Germinal center (tissue), 1 donor: ENCODE measurements around the gene CCDC126.
"Not testable (repeated sequence)": the region's sequence is repeated elsewhere in the genome, so short reads cannot be mapped to it uniquely, and the experiment has no call there.

Source experiments
- DNase-seq: peaks from one replicate; pipeline ENCODE4 v3.0.0; 2012; ENCODE audit warnings: mixed read lengths, low spot score

The CCDC126 gene, protein sequence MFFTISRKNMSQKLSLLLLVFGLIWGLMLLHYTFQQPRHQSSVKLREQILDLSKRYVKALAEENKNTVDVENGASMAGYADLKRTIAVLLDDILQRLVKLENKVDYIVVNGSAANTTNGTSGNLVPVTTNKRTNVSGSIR

DNA sequence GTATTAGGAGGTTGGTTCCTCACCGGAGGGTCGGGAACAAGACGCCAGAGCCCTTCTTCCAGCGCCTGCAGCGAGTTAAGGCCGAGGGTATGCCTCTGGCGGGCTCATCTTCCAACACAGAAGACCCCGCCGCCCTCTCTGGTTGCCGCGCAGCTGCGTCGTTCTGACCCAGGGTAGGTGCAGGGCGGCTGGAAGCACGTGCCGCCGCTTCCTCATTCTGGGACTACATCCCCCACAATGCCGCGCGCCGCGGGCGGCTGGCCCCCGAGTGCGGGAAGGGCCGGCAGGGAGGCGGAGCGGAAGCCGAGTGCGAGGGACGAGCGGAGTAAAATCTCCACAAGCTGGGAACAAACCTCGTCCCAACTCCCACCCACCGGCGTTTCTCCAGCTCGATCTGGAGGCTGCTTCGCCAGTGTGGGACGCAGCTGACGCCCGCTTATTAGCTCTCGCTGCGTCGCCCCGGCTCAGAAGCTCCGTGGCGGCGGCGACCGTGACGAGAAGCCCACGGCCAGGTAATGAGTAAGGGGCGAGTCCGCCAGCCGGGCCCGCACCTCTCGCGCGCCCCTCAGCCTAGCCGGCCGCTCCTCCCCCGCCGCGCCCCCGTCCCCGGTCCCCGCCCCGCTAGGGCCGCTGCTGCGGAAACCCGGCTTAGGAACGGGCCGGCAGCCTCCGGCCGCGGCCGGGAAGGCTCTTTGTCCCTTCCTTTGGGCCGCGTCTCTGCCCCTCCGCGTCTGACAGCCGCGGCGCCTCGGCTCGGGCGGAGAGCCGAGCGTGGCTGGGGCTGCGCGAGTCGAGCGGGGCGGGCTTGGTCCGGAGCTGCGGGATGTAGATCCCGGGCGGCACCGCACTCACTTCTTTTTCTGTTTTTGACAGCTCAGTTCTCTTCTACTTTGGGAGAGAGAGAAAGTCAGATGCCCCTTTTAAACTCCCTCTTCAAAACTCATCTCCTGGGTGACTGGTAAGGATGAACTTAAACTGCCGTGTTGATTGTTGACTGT is at the start of gene CCDC126:
CCDC126 (plus strand) TSS at position 289 of the 998 bp plus-strand sequence. CDS start 13,934 bp downstream, outside the sequence.
- peak; percentile 89 for DNase-seq

DNA sequence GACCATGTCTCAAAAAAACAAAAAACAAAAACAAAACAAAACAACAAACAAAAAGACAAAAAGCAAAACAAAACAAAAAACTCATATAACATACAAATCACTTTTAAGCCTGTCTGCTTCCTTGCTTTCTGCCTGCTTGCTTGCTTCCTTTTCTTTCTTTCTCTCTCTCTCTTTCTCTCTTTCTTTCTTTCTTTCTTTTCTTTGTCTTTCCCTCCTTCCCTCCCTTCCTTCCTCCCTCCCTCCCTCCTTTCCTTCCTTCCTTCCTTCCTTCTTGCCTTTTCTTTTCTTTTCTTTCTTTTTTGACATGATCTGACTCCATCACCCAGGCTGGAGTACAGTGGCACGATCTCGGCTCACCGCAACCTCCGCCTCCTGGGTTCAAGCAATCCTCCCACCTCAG is 49.5 kb upstream of the CCDC126 start:
- no peak for DNase-seq

DNA sequence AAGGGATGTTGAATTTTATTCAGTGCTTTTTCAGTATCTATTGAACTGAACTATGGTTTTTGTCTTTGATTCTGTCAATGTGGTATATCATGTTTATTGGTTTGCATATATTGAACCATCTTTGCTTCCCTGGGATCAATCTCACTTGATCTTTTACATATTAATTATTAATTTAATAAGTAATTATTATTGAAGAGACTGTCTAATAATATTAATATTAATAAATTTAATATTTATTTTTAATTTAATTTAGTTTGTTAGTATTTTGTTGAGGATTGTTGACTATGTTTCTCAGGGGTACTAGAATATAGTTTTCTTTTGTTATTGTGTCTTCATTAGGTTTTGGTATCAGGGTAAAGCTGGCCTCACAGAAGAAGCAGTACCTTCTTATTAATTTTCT is 38.9 kb upstream of the CCDC126 start:
- no peak for DNase-seq

DNA sequence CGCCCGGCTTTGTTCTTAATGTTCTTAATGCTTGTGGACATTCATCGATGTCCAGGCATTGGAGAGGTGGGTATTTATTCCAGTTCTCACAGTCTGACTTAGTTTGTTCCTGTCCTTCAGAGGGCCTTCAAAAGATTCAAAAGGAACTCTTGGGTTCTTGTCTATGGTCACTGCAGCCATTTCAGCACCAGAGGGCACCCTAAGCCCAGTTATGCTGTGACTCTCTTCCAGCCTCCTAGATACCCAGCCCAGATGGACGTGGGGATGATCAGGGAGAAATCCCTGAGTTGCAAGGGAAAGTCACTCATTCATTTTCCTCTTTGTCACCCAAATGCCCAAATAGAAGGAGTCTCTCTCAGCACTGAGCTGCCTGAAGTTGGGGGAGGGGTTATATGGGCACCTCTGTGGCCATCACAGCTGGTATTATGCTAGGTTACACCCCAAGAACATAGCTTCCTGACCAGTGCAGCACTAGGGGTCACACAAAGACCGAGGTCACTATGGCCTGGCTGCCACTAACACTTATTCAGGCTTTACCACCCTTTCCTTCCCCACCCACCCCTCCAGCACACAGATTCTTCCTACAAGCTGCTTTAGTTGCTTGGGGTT is 26.5 kb upstream of the CCDC126 start:
- peak; percentile 74 for DNase-seq

DNA sequence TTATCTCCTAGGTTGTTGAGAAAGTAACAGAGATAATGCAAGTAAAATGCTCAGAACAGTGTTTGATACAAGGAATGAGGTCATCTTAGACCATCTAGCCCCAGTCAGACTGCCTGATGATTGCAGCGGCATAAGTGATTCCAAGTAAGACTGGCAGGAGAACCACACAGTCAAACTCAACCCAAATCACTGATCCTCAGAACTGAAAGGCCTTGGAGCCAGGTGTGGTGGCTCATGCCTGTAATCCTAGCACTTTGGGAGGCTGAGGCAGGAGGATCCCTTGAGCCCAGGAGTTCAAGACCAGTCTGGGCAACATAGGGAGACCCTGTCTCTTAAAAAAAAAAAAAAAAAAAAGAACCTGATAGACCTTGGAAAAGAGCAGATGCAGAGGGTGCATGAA is 15.2 kb upstream of the CCDC126 start:
- DNase-seq: not testable (repeated sequence)

DNA sequence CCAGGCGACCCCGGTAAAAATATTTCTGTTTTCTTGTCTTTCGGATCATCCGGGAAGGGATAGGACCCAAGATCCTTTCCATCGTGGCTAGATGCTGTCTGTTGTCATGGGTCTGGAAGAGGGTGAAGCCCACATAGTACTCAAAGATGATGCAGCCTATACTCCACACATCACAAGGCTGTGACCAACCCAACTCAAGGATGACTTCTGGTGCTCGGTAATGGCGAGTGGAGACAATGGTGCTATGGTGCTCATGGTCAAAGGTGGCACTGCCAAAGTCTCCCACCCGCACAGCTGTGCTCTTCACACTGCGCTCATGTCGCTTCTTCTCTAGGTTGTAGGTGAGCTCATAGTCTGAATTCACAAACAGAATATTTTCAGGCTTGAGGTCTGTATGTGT is 11.9 kb upstream of the CCDC126 start:
- not testable (repeated sequence) for DNase-seq

DNA sequence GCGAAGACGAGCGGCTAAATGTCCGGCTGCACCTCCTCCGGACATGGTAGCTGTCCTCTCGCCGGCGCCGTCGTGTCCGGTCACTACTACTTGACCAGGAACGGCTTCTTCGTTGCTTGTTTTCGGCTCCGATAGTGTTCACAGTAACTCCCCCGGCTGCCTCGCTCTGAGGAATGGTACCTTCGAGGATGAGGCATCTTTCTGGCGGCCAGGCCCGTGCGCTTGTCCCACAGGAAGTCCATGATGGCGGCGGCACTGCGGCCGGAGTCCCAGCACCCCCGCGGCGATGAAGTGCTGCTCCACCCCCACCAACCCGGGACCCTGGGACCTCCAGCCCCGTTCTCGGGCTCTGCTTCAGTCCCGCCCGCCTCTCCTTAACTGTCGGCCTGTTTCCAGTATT is 11.0 kb upstream of the CCDC126 start:
- no peak for DNase-seq

DNA sequence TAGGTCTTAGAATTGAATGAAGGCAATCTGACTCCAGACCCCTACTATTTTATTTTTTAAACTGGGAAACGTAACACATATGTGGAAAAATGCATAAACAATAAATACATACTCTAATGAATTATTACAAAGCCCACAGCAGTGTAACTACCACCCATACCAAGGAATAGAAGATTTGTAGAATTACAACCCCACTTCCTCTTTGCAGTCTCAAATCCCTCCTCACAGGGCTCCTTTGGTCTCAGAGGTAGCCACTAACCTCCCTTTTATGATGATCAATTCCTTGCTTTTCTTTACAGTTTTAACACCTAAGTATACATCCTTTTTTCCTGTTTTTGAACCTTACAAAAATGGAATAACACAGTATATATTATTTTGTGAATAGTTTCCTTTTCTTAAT is 6.7 kb upstream of the CCDC126 start:
- no peak for DNase-seq

DNA sequence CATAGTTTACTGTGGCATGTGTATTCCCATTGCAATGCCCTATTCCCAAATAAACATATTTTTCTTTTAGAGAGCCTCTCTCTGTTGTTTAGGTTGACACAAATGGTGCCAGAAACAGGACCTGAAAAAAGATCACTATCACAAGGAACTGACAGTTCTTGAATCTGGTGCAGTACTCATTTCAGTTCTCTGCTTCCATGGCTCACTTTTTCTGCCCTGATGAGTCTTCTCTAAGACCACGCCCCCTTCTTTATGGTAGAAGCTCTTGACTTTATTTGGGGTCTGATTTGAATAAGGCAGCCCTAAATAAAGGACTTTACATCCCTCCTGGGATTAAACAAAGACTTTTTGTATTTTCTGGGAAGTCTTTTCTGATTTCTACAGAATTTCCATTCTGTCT is 3.5 kb upstream of the CCDC126 start:
- peak; percentile 52 for DNase-seq

DNA sequence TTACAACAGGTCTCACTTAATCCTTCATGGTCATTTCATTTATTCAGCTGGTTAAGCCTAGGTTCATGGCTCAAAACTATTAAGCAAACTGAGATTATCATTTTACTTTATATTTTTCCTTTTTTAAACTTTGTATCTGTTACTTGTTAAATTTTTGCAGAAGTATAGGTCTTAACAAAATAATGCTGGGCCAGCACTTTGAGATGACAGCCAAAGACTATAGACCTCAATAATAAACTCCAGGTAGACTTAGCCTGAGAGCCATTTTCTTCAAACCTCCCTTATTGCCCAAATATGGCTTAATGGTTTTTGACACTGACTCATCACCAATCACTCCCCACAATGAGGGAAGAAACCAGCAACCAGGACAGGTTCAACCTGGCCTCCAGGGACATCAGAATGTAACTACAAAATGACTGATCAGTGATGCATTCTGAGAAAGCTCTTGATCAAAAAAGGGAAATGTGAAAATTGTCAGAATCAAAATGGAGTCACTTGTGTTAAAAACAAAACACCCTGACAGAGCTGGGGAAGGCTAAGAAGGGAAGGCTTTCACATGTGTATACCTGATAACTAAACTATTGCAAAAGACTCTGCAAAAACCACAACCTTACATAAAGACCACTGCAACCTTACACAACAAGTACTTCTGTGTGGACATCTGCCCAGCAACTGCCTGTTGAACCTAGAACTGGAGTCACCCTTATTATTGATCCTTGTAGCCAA is 2.1 kb upstream of the CCDC126 start:
- peak; percentile 70 for DNase-seq

DNA sequence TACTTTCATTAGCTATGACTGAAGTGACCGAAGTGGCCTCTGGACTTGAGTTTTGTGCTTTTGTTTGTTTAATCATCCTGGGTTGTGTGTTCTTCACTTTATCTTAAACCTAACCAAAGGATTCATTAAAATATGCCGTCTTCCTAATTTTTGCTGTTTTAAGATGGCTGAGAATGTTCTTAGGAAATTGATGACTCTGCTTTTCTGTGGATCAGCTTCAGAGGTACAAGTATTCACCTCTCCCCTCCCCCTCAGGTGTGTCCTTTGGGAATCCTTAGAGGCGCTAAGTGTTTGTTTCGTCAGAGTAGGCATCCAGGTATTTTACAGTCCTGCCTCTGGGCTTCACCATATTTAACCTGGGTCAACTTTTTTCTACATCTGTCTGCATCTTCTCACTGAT is 1.1 kb downstream of the CCDC126 start:
- no peak for DNase-seq

DNA sequence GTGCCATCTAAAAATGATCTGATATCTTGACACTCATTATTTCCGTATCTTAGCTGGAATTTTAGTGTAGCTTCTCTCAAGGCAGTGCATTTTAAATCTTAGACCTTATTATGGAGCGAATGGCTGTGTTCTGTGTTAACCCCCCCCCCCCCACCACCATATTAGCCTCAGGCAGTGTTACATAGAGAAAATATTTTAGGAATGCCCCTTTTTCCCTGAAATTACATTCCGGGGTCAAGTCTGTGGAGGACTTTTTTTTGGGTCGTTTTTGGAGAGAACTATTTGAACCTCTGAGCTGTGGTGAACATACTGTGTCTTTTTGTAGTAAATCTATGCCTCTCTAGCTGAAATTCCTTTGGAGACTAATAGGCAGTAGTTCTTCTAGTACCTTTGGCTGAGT is 3.1 kb downstream of the CCDC126 start:
- no peak for DNase-seq

DNA sequence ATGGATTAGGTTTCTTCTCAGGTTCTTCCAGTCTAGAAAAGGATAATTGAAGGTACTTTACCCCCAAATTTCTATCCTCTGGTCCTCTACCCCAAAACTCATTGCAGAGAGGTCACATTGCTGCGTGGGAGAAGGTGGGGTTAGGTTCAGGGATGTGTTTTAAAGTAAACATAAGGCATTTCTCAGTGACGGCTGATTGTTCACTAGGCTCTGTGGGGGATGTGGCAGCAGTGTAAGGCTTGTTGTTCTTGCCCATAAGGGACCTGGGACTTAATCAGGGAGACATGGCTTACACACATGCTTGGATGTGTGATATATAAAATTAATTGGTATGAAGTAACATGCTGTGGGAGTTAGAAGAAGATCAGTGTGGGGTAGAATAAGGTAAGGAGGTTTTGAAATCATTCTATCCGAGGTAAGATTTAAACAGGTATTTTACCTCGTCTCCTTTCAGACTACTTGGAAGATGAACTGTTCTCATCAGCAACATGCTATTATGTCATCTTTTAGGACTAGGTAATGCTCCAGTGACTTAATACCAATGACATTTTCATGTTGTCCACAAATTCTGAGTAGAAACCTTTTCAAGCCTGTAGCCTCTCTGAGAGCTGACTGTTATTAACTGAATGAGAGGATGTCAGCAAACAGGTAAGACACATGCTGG is 6.6 kb downstream of the CCDC126 start:
- no peak for DNase-seq

DNA sequence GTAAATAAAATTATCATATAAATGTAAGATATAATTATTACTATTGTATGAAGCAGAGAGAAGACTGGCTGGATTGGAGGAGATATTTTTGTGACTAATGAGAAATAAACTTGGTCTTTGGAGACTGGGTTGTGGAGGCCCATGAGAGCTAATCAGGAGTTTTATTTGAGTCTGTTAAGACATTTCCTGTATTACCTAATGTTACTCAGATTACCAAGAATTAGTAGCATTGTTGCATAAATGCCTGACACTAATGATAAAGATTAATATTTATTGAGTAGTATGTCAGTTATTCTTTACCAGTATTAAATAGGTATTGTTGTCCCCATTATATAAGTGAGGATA is 7.1 kb downstream of the CCDC126 start:
- no peak for DNase-seq

DNA sequence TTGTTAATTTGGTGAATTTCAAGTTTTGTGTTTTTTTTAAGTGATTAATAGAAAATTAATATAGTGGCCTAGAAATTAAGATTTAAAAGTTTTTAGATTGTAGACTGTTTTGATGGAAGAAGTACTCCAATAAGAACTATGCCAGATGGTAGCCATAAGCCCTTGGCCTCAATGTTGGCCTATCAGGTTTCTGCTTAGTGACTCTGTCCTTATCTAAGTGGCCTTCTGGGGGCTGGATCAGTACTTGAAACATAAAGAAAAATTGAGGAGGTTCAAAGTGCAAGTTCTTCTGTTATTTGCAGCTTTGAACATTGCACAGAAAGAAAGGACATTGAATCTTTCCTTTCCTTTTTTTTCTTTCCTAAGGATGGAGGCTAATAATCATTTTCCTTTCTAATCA is 9.9 kb downstream of the CCDC126 start:
- no peak for DNase-seq

DNA sequence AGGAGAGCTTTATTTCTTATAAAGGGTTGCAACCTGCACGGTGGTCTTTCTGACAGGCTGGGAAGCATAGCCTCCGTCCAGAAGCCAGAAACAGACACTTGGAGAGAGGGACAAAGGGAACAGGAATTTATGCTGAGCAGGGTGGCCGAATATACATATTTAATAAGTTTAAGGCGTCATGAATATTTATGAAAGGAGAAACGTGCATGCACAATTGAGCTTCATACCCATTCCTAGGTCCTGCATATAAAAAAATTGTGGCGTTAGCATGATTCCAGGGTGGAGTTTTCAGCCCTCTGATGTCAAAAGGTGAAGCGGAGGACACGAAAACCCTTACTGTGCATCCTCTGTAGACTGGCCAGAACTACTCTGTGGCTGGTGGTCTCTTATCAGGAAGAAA is 10.7 kb downstream of the CCDC126 start:
- no peak for DNase-seq

DNA sequence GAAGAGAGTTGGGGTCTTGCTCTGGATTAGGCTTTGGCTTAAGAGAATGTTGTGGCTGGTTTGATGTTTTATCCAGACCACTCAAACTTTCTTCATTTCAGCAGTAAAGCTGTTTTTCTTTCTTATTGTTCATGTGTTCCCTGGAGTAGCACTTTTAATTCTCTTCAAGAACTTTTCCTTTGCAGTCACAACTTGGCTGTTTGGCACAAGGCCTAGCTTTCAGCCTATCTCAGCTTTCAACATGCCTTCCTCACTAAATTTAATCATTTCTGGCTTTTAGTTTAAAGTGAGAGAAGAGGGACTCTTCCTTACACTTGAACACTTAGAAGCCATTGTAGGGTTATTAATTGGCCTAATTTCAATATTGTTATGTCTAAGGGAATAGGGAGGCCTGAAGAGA is 18.1 kb downstream of the CCDC126 start:
- DNase-seq: no peak

DNA sequence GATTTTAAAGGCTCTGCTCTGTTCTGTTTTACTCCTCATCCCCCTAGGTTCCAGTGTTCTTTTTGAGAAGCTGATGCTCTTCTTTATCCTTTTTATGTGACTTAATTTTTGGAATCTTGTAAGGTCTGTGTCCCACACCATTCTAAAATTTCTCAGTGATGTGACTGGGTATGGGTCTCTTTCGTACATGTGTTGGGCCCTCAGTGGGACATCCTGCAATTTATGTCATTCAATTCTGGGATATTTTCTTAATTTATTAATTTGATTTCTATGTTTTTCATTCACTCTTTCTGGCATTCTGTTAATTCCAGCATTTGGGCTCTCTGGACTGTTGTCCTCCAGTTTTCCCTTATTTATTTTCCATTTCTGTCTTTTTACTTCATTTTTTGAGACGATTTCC is 19.4 kb downstream of the CCDC126 start:
- no peak for DNase-seq

DNA sequence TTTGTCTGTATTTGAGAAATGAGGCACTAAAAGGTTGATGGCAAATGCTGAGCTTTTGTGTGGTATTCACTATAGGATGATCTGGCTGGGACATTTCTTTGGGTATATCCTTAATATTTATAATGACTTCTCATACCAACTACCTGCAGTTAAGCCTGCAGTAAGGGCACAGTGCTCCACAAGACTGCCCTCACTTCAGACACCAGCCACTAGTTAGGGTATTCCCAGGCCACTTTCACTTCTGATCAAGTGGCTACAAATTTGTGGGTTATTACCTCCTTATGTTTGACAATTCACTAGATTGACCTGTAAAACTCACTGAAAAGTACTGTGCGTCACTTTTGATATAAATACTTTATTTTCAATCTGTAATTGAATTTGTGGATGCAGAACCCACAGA is 20.3 kb downstream of the CCDC126 start:
- DNase-seq: no peak

DNA sequence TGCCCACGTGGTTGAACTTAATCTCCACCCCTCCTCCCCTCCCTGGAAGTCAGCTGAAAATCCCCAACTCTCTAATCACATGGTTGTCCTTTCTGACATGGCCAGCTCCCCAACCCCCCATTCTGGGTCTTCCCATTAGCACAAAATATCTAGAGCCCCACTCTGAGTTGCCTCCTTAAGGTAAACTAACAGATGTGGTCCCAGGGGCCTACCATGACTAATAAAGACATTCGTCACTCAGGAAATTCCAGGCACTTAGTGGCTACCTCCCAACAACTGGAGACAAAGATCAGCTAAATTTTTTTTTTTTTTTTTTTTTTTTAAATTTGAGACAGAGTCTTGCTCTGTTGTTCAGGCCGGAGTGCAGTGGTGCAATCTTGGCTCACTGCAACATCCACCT is 21.1 kb downstream of the CCDC126 start:
- no peak for DNase-seq

DNA sequence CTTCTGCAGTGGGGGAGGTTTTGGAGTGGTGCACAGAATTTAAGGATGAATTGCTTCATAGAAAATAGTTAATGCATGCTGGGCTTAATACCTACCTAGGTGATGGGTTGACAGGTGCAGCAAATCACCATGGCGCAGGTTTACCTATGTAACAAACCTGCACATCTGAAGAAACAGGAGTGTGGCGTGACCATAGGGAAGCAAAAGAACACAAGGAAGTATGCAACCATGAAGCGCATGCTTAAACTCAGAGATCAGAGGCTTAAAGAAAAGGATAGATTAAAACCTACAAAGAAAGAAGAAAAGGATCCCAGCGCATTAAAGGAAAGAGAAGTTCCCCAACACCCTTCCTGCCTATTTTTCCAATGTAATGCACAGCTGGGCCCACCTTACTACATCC is 22.0 kb downstream of the CCDC126 start:
- DNase-seq: no peak

DNA sequence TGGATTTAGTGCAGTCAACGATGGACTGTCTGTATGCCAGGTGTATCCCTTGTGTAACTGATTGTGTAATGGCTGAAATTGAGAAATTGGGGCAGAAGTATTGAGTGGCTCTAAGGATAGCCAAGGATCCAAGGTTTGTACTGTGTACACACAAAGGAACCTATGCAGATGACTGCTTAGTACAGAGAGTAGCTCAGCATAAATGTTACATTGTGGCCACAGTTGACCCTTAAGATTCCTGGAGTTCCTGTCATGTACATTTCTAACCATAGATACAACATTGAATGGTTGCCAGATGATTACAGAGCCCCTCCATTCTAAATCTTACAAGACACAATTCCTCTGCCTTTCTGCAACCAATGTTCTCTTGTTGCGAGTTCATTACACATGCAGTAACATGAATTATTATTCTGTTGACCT is 25.3 kb downstream of the CCDC126 start:
- no peak for DNase-seq
